IMR-90 (cell line): ENCODE results near the gene CDK7. TPM values are rescaled to one million over a fixed set of nuclear protein-coding genes. Genes with fewer than 3 reads are reported as not detected.

Experiments used
- ATAC-seq: fragments of 200-7000 bp; cut with Tn5 transposase; 2 replicates; pipeline ENCODE4 v1.9.1; 2020; ENCODE audit warnings: low read depth, mild to moderate bottlenecking, moderate library complexity
- BruUV-seq: library from RNA; stranded (reverse); fragments of 400-500 nt; replicated peaks from 2 replicates; lab custom pipeline; 2021; lab: Mats Ljungman, UMichigan
- CTCF ChIA-PET: fragments of 300-600 bp; formaldehyde crosslinking; extraction: SDS; loops from one replicate; lab custom pipeline; 2021; ENCODE audit warnings: antibody characterized with exemption; lab: Yijun Ruan, JAX
- POLR2A ChIA-PET: fragments of 300-600 bp; sonication (Branson Sonifier 250); formaldehyde crosslinking; loops from one replicate; lab custom pipeline; 2022; ENCODE audit warnings: antibody characterized with exemption; ENCODE audit not compliant: unreplicated experiment; lab: Charles Lee
- DNase-seq: peaks from one replicate; pipeline ENCODE4 v3.0.0; 2013
- H2AFZ ChIP-seq: replicated peaks from 2 replicates; pipeline ENCODE3; 2013; ENCODE audit warnings: low read length, mild to moderate bottlenecking; ENCODE audit not compliant: poor library complexity
- H2AK5ac ChIP-seq: 2 replicates; pipeline ENCODE4 v1.6.1; 2013; ENCODE audit warnings: low read depth, low read length, inconsistent platforms
- H2AK9ac ChIP-seq: replicated peaks from 2 replicates; pipeline ENCODE3; 2013; ENCODE audit warnings: mild to moderate bottlenecking, low read depth, low read length, moderate library complexity; ENCODE audit not compliant: poor library complexity
- H2BK120ac ChIP-seq: 2 replicates; pipeline ENCODE4 v1.6.1; 2013; ENCODE audit warnings: low read depth, low read length, inconsistent platforms
- H2BK15ac ChIP-seq: 3 replicates; pipeline ENCODE4 v1.6.1; 2013; ENCODE audit warnings: low read depth, low read length, inconsistent platforms
- H2BK20ac ChIP-seq: 2 replicates; pipeline ENCODE4 v1.6.1; 2013; ENCODE audit warnings: low read depth, mild to moderate bottlenecking, inconsistent platforms, low read length, moderate library complexity
- H2BK5ac ChIP-seq: 2 replicates; pipeline ENCODE4 v1.6.1; 2013; ENCODE audit warnings: mild to moderate bottlenecking, low read depth, low read length, inconsistent platforms; ENCODE audit not compliant: poor library complexity, severe bottlenecking
- H3K14ac ChIP-seq: replicated peaks from 2 replicates; pipeline ENCODE4 v1.6.1; 2013; ENCODE audit warnings: low read depth, low read length, inconsistent platforms
- H3K18ac ChIP-seq: 2 replicates; pipeline ENCODE4 v1.6.1; 2013; ENCODE audit warnings: low read depth, low read length, control low read depth
- H3K23ac ChIP-seq: 2 replicates; pipeline ENCODE4 v1.6.1; 2013; ENCODE audit warnings: low read depth, low read length, inconsistent platforms
- H3K27ac ChIP-seq: 2 replicates; pipeline ENCODE4 v1.5.1; 2013; ENCODE audit warnings: mild to moderate bottlenecking, control low read depth, low read length; ENCODE audit not compliant: insufficient read depth
- H3K27me3 ChIP-seq: 2 replicates; pipeline ENCODE4 v1.6.1; 2013; ENCODE audit warnings: low read length; ENCODE audit not compliant: control insufficient read depth, insufficient read depth
- H3K36me3 ChIP-seq: 2 replicates; pipeline ENCODE4 v1.6.1; 2013; ENCODE audit warnings: low read length, mixed read lengths; ENCODE audit not compliant: control insufficient read depth, insufficient read depth
- H3K4ac ChIP-seq: 2 replicates; pipeline ENCODE4 v1.6.1; 2013; ENCODE audit warnings: low read depth, low read length, inconsistent platforms
- H3K4me1 ChIP-seq: 2 replicates; pipeline ENCODE4 v1.6.1; 2013; ENCODE audit warnings: low read length, mixed read lengths; ENCODE audit not compliant: control insufficient read depth, insufficient read depth
- H3K4me2 ChIP-seq: 2 replicates; pipeline ENCODE4 v1.6.1; 2013; ENCODE audit warnings: low read depth, mild to moderate bottlenecking, control low read depth, low read length, moderate library complexity
- H3K4me3 ChIP-seq: 2 replicates; pipeline ENCODE4 v1.5.1; 2013; ENCODE audit warnings: low read depth, mild to moderate bottlenecking, control low read depth, low read length, moderate library complexity; ENCODE audit not compliant: insufficient read depth
- H3K56ac ChIP-seq: 2 replicates; pipeline ENCODE4 v1.6.1; 2013; ENCODE audit warnings: low read length, inconsistent platforms; ENCODE audit not compliant: insufficient read depth; ENCODE audit errors: extremely low read depth
- H3K79me1 ChIP-seq, 2 experiments: 2 replicates each; pipeline ENCODE4 v1.6.1; 2013; ENCODE audit warnings: low read length in 2 of 2, inconsistent platforms in 1 of 2, low read depth in 1 of 2
- H3K9ac ChIP-seq: 2 replicates; pipeline ENCODE4 v1.6.1; 2013; ENCODE audit warnings: low read depth, low read length, control low read depth
- H3K9me1 ChIP-seq: 2 replicates; pipeline ENCODE4 v1.6.1; 2013; ENCODE audit warnings: low read length, inconsistent platforms; ENCODE audit not compliant: insufficient read depth
- H3K9me3 ChIP-seq: 2 replicates; pipeline ENCODE4 v1.6.1; 2013; ENCODE audit warnings: low read length; ENCODE audit not compliant: control insufficient read depth, insufficient read depth
- H4K20me1 ChIP-seq: 2 replicates; pipeline ENCODE4 v1.6.1; 2013; ENCODE audit warnings: low read length, inconsistent platforms; ENCODE audit not compliant: insufficient read depth
- H4K5ac ChIP-seq: 2 replicates; pipeline ENCODE4 v1.6.1; 2013; ENCODE audit warnings: mild to moderate bottlenecking, low read depth, low read length, control low read depth
- H4K8ac ChIP-seq, 2 experiments: 2 replicates each; pipeline ENCODE4 v1.6.1; 2013; ENCODE audit warnings: low read depth in 2 of 2, low read length in 2 of 2, control low read depth in 1 of 2, inconsistent platforms in 1 of 2
- H4K91ac ChIP-seq: 2 replicates; pipeline ENCODE4 v1.6.1; 2013; ENCODE audit warnings: low read depth, low read length, inconsistent platforms; ENCODE audit not compliant: insufficient read depth
- BHLHE40 ChIP-seq: fragments of 150-350 bp; IDR thresholded peaks from 2 replicates; pipeline ENCODE4 v1.6.1; 2016; ENCODE audit warnings: mild to moderate bottlenecking, low read depth, low read length
- CHD1 ChIP-seq: IDR thresholded peaks from 2 replicates; pipeline ENCODE4 v1.6.1; 2012; ENCODE audit warnings: low read depth, low read length, improper control_type of control experiment
- CTCF ChIP-seq: conservative IDR thresholded peaks from 2 replicates; pipeline ENCODE4 v1.5.1; 2012; ENCODE audit warnings: mild to moderate bottlenecking, low read depth, low read length, improper control_type of control experiment
- ELK1 ChIP-seq: fragments of 150-350 bp; IDR thresholded peaks from 2 replicates; pipeline ENCODE4 v1.6.1; 2016; ENCODE audit warnings: low read depth, mild to moderate bottlenecking, low read length, moderate library complexity, borderline replicate concordance
- FOS ChIP-seq: fragments of 150-350 bp; IDR thresholded peaks from 2 replicates; pipeline ENCODE4 v1.6.1; 2016; ENCODE audit warnings: low read depth, low read length
- MAFK ChIP-seq: IDR thresholded peaks from 2 replicates; pipeline ENCODE4 v1.6.1; 2012; ENCODE audit warnings: low read depth, low read length, improper control_type of control experiment
- MAZ ChIP-seq: IDR thresholded peaks from 2 replicates; pipeline ENCODE4 v1.6.1; 2012; ENCODE audit warnings: low read depth, mild to moderate bottlenecking, low read length, improper control_type of control experiment, moderate library complexity, borderline replicate concordance
- MXI1 ChIP-seq: IDR thresholded peaks from 2 replicates; pipeline ENCODE4 v1.6.1; 2012; ENCODE audit warnings: low read depth, mild to moderate bottlenecking, low read length, moderate library complexity, borderline replicate concordance
- NFE2L2 ChIP-seq: fragments of 150-350 bp; IDR thresholded peaks from 2 replicates; pipeline ENCODE4 v1.6.1; 2016; ENCODE audit warnings: low read depth, mild to moderate bottlenecking, low read length
- POLR2A ChIP-seq: IDR thresholded peaks from 2 replicates; pipeline ENCODE4 v1.6.1; 2012; ENCODE audit warnings: mild to moderate bottlenecking, low read depth, low read length
- RAD21 ChIP-seq: IDR thresholded peaks from 2 replicates; pipeline ENCODE4 v1.6.1; 2012; ENCODE audit warnings: low read length, improper control_type of control experiment
- RCOR1 ChIP-seq: IDR thresholded peaks from 2 replicates; pipeline ENCODE4 v1.6.1; 2012; ENCODE audit warnings: mild to moderate bottlenecking, low read length, improper control_type of control experiment; ENCODE audit not compliant: insufficient replicate concordance
- RFX5 ChIP-seq: IDR thresholded peaks from 2 replicates; pipeline ENCODE4 v1.8.0; 2012; ENCODE audit warnings: low read depth, mild to moderate bottlenecking, low read length, moderate library complexity
- SMC3 ChIP-seq: fragments of 150-350 bp; IDR thresholded peaks from 2 replicates; pipeline ENCODE4 v1.6.1; 2016; ENCODE audit warnings: low read depth, mild to moderate bottlenecking, antibody characterized with exemption, low read length, moderate library complexity
- USF2 ChIP-seq: fragments of 150-350 bp; IDR thresholded peaks from 2 replicates; pipeline ENCODE4 v1.6.1; 2017; ENCODE audit warnings: mild to moderate bottlenecking, antibody characterized with exemption, low read length, low read depth
- WGBS, 2 experiments: methylation state at CpG; one replicate each; pipeline versions ENCODE4 v1.1.5 to v1.1.7; 2013; ENCODE audit warnings: missing lambda C conversion rate in 2 of 2; ENCODE audit not compliant: insufficient read length in 1 of 2; ENCODE audit errors: extremely low coverage in 2 of 2; 5-methylcytosine and 5-hydroxymethylcytosine counted together
- dilution Hi-C: fragments of 300-500 bp; cut with HindIII; formaldehyde crosslinking; loops from one replicate; pipeline ENCODE4 v1.14.3; 2018; ENCODE audit warnings: low sequenced_read_pairs; ENCODE audit not compliant: unreplicated experiment
- in situ Hi-C: fragments of 300-500 bp; cut with MboI; formaldehyde crosslinking; loops from 3 replicates; pipeline ENCODE4 v1.14.3; 2019; ENCODE audit warnings: low sequenced_read_pairs, inconsistent platforms, mixed read lengths
- intact Hi-C: fragments of 100-400 bp; cut with micrococcal nuclease; formaldehyde crosslinking; loops from 2 replicates; pipeline ENCODE4 v1.10.0; 2022
- polyA plus RNA-seq, 3 experiments: library from polyadenylated mRNA; depleted of rRNA; stranded (reverse); fragments of >200 nt; gene quantifications; 2 replicates each; pipeline ENCODE4 v1.2.3, GENCODE V29; 2012; ENCODE audit warnings: low replicate concordance in 1 of 3
- total RNA-seq: library from RNA; depleted of rRNA; stranded (reverse); fragments of >200 nt; gene quantifications from 2 replicates; pipeline ENCODE4 v1.2.3, GENCODE V29; 2012

The CDK7 gene
- total and polyA plus RNA-seq, 2 of the 4 experiments (the other 2 are of a cell fraction): 59.8 to 65.6 TPM

- Histone ChIP-seq H2AK5ac (no peak overlapping the region), H2AK9ac (no peak overlapping the region), H4K20me1 (peaks cover 46% of the 10 kb centered on the region), H3K9me3 (peaks cover 4% of the 10 kb centered on the region), H2BK5ac (no peak overlapping the region), H3K4me3 (no peak overlapping the region), H4K5ac (no peak overlapping the region), H3K9ac (no peak overlapping the region), H3K4me2 (no peak overlapping the region), H3K36me3 (peaks cover 15% of the 10 kb centered on the region), H3K79me1 (peaks cover 3 to 43% of the 10 kb centered on the region in 2 experiments), H3K27ac (no peak overlapping the region), H2BK120ac (no peak overlapping the region), H3K4me1 (peaks cover 3% of the 10 kb centered on the region), H2BK15ac (no peak overlapping the region), H3K23ac (no peak overlapping the region), H3K56ac (no peak overlapping the region), H3K14ac (no peak overlapping the region), H3K18ac (no peak overlapping the region), H4K8ac (no peak overlapping the region), H2AFZ (no peak overlapping the region), H2BK20ac (no peak overlapping the region), H4K91ac (no peak overlapping the region), H3K9me1 (0 out of 2 replicates have a peak, but pooled peaks cover 3% of the 10 kb centered on the region), H3K27me3 (no peaks in the 10 kb centered on the region), H3K4ac (no peak overlapping the region)
- intact Hi-C loops (no loop called here), in situ Hi-C loops (no loop called here), dilution Hi-C loops (no loop called here)
- 91 to 100% methylated on average over 2 to 3 of the region's 5 CpGs for WGBS, 2 experiments
- no TSS peak for BruUV-seq
- DNase-seq: no peak
- ChIA-PET POLR2A (no interaction called here), CTCF (interaction anchor here (0.7 kb wide), 1 partner anchor 22 kb away, joined by 3 read pairs; no protein-coding TSS in a partner anchor)
- ATAC-seq: no peak
- TF ChIP-seq POLR2A: no peak
- no peak for TF ChIP-seq MAZ
- no peak for TF ChIP-seq MAFK
- no peak for TF ChIP-seq USF2
- no peak for TF ChIP-seq CHD1
- no peak for TF ChIP-seq ELK1
- no peak for TF ChIP-seq MXI1
- no peak for TF ChIP-seq FOS
- TF ChIP-seq CTCF: no peak
- TF ChIP-seq RFX5: no peak
- no peak for TF ChIP-seq SMC3
- TF ChIP-seq RCOR1: no peak
- TF ChIP-seq RAD21: no peak
- no peak for TF ChIP-seq NFE2L2
- no peak for TF ChIP-seq BHLHE40
Measured at GRCh38 chr5:69245031-69245430, 10.3 kb downstream of the CDK7 start.
